ENCODE data around the gene ATP13A3. TPM values are rescaled to one million over a fixed set of nuclear protein-coding genes. Genes with fewer than 3 reads are reported as not detected.
A peak's percentile ranks its signal among the peaks of the same experiment; 100 is the strongest.
"Not testable (repeated sequence)": the region's sequence is repeated elsewhere in the genome, so short reads cannot be mapped to it uniquely, and the experiment has no call there.

The ATP13A3 gene
- total and polyA plus RNA-seq, 12 donors = 17.6 to 111 (median 63.3) TPM

DNA sequence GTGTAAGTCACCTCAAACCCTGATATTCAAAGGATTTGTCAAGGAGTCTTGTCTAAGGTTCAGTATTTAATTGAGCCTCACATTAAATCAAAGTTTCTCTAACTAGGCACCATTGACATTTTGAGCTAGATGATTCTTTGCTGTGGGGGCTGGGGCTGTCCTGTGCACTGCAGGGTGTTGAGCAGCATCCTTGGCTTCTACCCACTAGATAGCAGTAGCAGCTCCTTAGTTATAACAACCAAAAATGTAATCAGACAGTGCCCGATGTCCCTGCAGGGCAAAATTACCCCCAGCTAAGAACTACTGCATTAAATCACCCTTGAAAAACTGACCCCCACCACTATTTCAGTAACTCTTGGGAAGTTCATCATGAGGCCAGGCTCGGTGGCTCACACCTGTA, 17.3 kb upstream of the ATP13A3 start:
- no peaks in the 10 kb centered on the region for H3K9me3 ChIP-seq (replicated peaks in 1 of 3)
- TF ChIP-seq, protein P1, sequence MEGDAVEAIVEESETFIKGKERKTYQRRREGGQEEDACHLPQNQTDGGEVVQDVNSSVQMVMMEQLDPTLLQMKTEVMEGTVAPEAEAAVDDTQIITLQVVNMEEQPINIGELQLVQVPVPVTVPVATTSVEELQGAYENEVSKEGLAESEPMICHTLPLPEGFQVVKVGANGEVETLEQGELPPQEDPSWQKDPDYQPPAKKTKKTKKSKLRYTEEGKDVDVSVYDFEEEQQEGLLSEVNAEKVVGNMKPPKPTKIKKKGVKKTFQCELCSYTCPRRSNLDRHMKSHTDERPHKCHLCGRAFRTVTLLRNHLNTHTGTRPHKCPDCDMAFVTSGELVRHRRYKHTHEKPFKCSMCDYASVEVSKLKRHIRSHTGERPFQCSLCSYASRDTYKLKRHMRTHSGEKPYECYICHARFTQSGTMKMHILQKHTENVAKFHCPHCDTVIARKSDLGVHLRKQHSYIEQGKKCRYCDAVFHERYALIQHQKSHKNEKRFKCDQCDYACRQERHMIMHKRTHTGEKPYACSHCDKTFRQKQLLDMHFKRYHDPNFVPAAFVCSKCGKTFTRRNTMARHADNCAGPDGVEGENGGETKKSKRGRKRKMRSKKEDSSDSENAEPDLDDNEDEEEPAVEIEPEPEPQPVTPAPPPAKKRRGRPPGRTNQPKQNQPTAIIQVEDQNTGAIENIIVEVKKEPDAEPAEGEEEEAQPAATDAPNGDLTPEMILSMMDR (IDR thresholded peaks at IDR 0.05) = no peak
- no peak for TF ChIP-seq POLR2A (IDR thresholded peaks at IDR 0.05)
- no peak overlapping the region for H3K4me3 ChIP-seq
- no peaks in the 10 kb centered on the region for H3K27me3 ChIP-seq
- no peaks in the 10 kb centered on the region for H3K36me3 ChIP-seq (replicated peaks in 1 of 2)
- WGBS, 4 donors = 90 to 100% (median 95%) methylated on average over 2 of the region's 2 CpGs
- intact Hi-C loops (cut with DNase I) = no loop called here
- peaks cover 0 to 7% of the 10 kb centered on the region in 2 donors for H3K4me1 ChIP-seq (replicated peaks in 1 of 2)
- no peak overlapping the region for H3K27ac ChIP-seq
- peak in 1 of 7 donors; percentile 21 for DNase-seq

DNA sequence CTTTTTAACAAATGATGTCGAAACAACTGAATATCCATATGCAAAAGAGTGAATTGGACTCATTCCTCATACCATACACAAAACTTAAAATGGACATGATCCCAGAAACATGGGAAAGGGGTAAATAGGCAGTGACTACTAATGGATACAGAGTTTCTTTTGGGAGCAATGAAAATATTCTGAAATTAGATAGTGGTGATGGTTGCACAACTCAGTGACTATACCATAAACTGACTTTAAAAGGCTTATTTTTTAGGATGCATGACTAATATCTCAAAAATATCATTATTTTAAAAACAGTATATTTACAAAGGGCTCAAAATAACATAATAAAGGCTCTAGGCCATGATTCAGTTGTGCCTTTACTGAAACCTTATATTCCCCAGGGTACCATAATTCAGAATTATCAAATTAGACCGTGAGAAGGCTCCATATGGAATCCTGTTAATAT, 16.3 kb upstream of the ATP13A3 start:
- DNase-seq = no peak
- intact Hi-C loops (cut with DNase I) = no loop called here
- no peaks in the 10 kb centered on the region for H3K27me3 ChIP-seq
- TF ChIP-seq, protein P1 (IDR thresholded peaks at IDR 0.05) = no peak
- TF ChIP-seq POLR2A (IDR thresholded peaks at IDR 0.05) = no peak
- peaks cover 5 to 9% of the 10 kb centered on the region in 2 donors for H3K4me1 ChIP-seq (replicated peaks in 1 of 2)
- H3K36me3 ChIP-seq (replicated peaks in 1 of 2) = no peaks in the 10 kb centered on the region
- no peak overlapping the region for H3K27ac ChIP-seq
- H3K9me3 ChIP-seq (replicated peaks in 1 of 3) = no peaks in the 10 kb centered on the region
- H3K4me3 ChIP-seq = no peak overlapping the region
- WGBS, 4 donors = 86 to 95% (median 89%) methylated on average over 2 of the region's 2 CpGs

DNA sequence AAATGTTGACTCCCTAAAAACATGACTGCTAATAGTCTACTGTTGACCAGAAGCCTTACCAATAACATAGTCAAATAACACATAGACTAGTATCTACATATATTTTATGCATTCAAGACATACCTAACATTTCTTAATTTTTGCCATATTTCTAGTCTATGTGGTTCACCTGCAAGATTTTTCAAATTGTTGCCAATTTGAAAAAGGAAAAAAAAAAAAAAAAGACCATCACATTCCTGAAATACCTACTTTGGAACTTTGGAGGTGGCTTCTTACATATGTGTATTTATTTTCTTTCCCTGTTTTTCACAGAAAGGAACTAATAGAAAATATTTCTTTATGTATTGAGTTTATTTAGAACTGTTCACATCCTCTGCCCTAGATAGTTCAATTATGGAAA, 13.4 kb upstream of the ATP13A3 start:
- Histone ChIP-seq H3K4me3 (no peak overlapping the region), H3K27ac (no peak overlapping the region), H3K4me1 (replicated peaks in 1 of 2) (peaks cover 10 to 16% of the 10 kb centered on the region in 2 donors), H3K36me3 (replicated peaks in 1 of 2) (no peaks in the 10 kb centered on the region), H3K9me3 (replicated peaks in 1 of 3) (no peaks in the 10 kb centered on the region), H3K27me3 (no peaks in the 10 kb centered on the region)
- no peak for DNase-seq
- intact Hi-C loops (cut with DNase I) = no loop called here
- no peak for TF ChIP-seq POLR2A (IDR thresholded peaks at IDR 0.05)
- TF ChIP-seq, protein P1 (IDR thresholded peaks at IDR 0.05) = no peak

DNA sequence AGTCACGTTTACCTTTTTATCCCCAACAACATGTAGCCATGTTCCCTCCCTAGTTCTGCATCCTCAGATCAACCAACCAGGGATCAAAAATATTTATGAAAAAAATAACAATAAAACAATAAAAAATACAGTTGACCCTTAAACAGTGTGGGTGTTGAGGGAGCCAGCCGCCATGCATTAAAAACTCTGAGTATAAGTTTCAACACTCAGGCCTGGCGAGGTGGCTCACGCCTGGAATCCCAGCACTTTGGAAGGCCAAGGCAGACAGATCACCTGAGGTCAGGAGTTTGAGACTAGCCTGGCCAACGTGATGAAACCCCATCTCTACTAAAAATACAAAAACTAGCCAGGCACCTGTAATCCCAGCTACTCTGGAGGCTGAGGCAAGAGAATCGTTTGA, 12.7 kb upstream of the ATP13A3 start:
- H3K4me3 ChIP-seq; H3K27ac ChIP-seq; H3K36me3 ChIP-seq (replicated peaks in 1 of 2); H3K9me3 ChIP-seq (replicated peaks in 1 of 3); H3K27me3 ChIP-seq; intact Hi-C loops (cut with DNase I): not testable (repeated sequence)
- 77 to 93% (median 85%) methylated on average over 6 of the region's 6 CpGs for WGBS, 4 donors
- DNase-seq = peak in 1 of 7 donors; percentile 38
- H3K4me1 ChIP-seq (replicated peaks in 1 of 2) = peaks cover 16% of the 10 kb centered on the region in 2 donors

DNA sequence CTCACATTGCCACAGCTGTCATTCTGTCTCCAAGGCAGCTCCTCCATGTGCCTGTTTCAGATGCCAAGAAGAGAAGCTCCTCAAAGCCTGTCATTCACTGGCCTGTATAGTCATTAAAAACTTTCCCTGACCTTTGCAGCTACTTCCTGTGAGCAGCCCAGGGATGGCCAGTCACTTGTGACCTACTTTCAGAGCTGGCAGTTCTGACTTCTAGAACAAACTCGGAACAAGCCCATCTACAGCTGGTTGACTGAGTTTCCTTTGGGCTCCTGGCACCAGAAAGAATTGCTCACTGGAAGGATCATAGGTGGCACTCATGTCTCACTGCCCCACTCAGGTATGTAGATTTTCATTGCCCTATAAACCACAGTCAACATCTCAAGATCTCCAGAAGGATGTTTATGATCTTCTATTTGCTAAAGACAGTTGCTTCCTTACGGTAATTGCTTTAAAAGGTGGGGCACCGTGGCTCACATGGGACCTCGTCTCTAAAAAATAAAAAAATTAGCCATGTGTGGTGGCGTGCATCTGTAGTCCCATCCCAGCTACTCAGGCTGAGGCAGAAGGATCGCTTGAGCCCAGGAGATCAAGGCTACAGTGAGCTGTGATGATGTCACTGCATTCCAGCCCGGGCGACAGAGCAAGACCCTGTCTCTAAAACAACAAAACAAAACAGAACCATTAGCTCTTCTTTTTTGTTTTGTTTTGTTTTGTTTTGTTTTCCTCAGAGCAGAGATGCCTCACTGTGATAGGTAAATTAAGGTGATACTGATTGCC, 11.2 kb upstream of the ATP13A3 start:
- Histone ChIP-seq H3K36me3 (replicated peaks in 1 of 2) (no peaks in the 10 kb centered on the region), H3K4me1 (replicated peaks in 1 of 2) (peaks cover 16 to 26% of the 10 kb centered on the region in 2 donors), H3K4me3 (no peak overlapping the region), H3K27me3 (no peaks in the 10 kb centered on the region), H3K27ac (peak overlapping the region in 3 of 5 donors; percentile 32 to 81 (median 70)), H3K9me3 (replicated peaks in 1 of 3) (no peaks in the 10 kb centered on the region)
- intact Hi-C loops (cut with DNase I) = no loop called here
- TF ChIP-seq, protein P1 (IDR thresholded peaks at IDR 0.05) = no peak
- TF ChIP-seq POLR2A (IDR thresholded peaks at IDR 0.05) = peak in 1 of 2 donors; percentile 10
- WGBS, 4 donors = 47 to 57% (median 49%) methylated on average over 8 of the region's 8 CpGs
- peak; percentile 57 to 84 (median 77) for DNase-seq
